ENCODE measurements around the gene POLR3B.

Gene POLR3B

GRCh38 chr12:106498056-106498455 is 140.5 kb downstream of the POLR3B start:
- no peak overlapping the region for H3K4me3 Mint-ChIP-seq
- H3K4me1 Mint-ChIP-seq (ENCODE audit: low read depth), result no peaks in the 10 kb centered on the region
- H3K27ac Mint-ChIP-seq, result no peak overlapping the region
- H3K9me3 Mint-ChIP-seq, result no peaks in the 10 kb centered on the region
- peaks cover 63% of the 10 kb centered on the region for H3K36me3 Mint-ChIP-seq (ENCODE audit: low read depth)
- H3K27me3 Mint-ChIP-seq, result no peaks in the 10 kb centered on the region

GRCh38 chr12:106499628-106500027 is 142.1 kb downstream of the POLR3B start:
- H3K36me3 Mint-ChIP-seq (ENCODE audit: low read depth), result peaks cover 69% of the 10 kb centered on the region
- H3K9me3 Mint-ChIP-seq, result no peaks in the 10 kb centered on the region
- H3K4me1 Mint-ChIP-seq (ENCODE audit: low read depth), result no peaks in the 10 kb centered on the region
- no peaks in the 10 kb centered on the region for H3K27me3 Mint-ChIP-seq
- H3K4me3 Mint-ChIP-seq, result no peak overlapping the region
- no peak overlapping the region for H3K27ac Mint-ChIP-seq

GRCh38 chr12:106506691-106507090 is 149.1 kb downstream of the POLR3B start:
- Mint-ChIP-seq H3K9me3 (no peaks in the 10 kb centered on the region), H3K36me3 (ENCODE audit: low read depth) (peaks cover 49% of the 10 kb centered on the region), H3K27me3 (no peaks in the 10 kb centered on the region), H3K27ac (no peak overlapping the region), H3K4me3 (no peak overlapping the region), H3K4me1 (ENCODE audit: low read depth) (no peaks in the 10 kb centered on the region)

- no peaks in the 10 kb centered on the region for H3K27me3 Mint-ChIP-seq
- H3K27ac Mint-ChIP-seq, result no peak overlapping the region
- no peaks in the 10 kb centered on the region for H3K9me3 Mint-ChIP-seq
- peaks cover 40% of the 10 kb centered on the region for H3K36me3 Mint-ChIP-seq (ENCODE audit: low read depth)
- H3K4me3 Mint-ChIP-seq, result no peak overlapping the region
- no peaks in the 10 kb centered on the region for H3K4me1 Mint-ChIP-seq (ENCODE audit: low read depth)
These were observed 151.4 kb downstream of the POLR3B start for GRCh38 chr12:106508966-106509365.

GRCh38 chr12:106511365-106511764 is 153.8 kb downstream of the POLR3B start:
- peaks cover 30% of the 10 kb centered on the region for H3K36me3 Mint-ChIP-seq (ENCODE audit: low read depth)
- no peak overlapping the region for H3K27ac Mint-ChIP-seq
- H3K9me3 Mint-ChIP-seq, result no peaks in the 10 kb centered on the region
- H3K27me3 Mint-ChIP-seq, result no peaks in the 10 kb centered on the region
- no peak overlapping the region for H3K4me3 Mint-ChIP-seq
- H3K4me1 Mint-ChIP-seq (ENCODE audit: low read depth), result no peaks in the 10 kb centered on the region

- H3K4me1 Mint-ChIP-seq (ENCODE audit: low read depth), result no peaks in the 10 kb centered on the region
- no peaks in the 10 kb centered on the region for H3K9me3 Mint-ChIP-seq
- H3K27me3 Mint-ChIP-seq, result no peaks in the 10 kb centered on the region
- no peaks in the 10 kb centered on the region for H3K36me3 Mint-ChIP-seq (ENCODE audit: low read depth)
- H3K4me3 Mint-ChIP-seq, result no peak overlapping the region
- H3K27ac Mint-ChIP-seq, result no peak overlapping the region
These were observed 159.8 kb downstream of the POLR3B start for GRCh38 chr12:106517314-106517713.

GRCh38 chr12:106519607-106520021 is 162.1 kb downstream of the POLR3B start:
- Mint-ChIP-seq H3K9me3 (no peaks in the 10 kb centered on the region), H3K36me3 (ENCODE audit: low read depth) (no peaks in the 10 kb centered on the region), H3K4me3 (no peak overlapping the region), H3K27ac (no peak overlapping the region), H3K27me3 (peaks cover 10% of the 10 kb centered on the region), H3K4me1 (ENCODE audit: low read depth) (no peaks in the 10 kb centered on the region)

GRCh38 chr12:106521901-106522300 is 164.4 kb downstream of the POLR3B start:
- Mint-ChIP-seq H3K27me3 (peaks cover 15% of the 10 kb centered on the region), H3K9me3 (no peaks in the 10 kb centered on the region), H3K27ac (no peak overlapping the region), H3K36me3 (ENCODE audit: low read depth) (no peaks in the 10 kb centered on the region), H3K4me3 (no peak overlapping the region), H3K4me1 (ENCODE audit: low read depth) (no peaks in the 10 kb centered on the region)

GRCh38 chr12:106522708-106523107 is 165.2 kb downstream of the POLR3B start:
- H3K4me1 Mint-ChIP-seq (ENCODE audit: low read depth), result no peaks in the 10 kb centered on the region
- H3K4me3 Mint-ChIP-seq, result no peak overlapping the region
- H3K9me3 Mint-ChIP-seq, result no peaks in the 10 kb centered on the region

GRCh38 chr12:106527356-106527755 is 169.8 kb downstream of the POLR3B start:
- Mint-ChIP-seq H3K4me3 (no peak overlapping the region), H3K4me1 (ENCODE audit: low read depth) (no peaks in the 10 kb centered on the region), H3K27ac (no peak overlapping the region), H3K27me3 (peaks cover 28% of the 10 kb centered on the region), H3K36me3 (ENCODE audit: low read depth) (no peaks in the 10 kb centered on the region), H3K9me3 (peaks cover 3% of the 10 kb centered on the region)

More at GRCh38 chr12:106522708-106523107, 165.2 kb downstream of the POLR3B start:
- Mint-ChIP-seq H3K27me3 (peaks cover 20% of the 10 kb centered on the region), H3K36me3 (ENCODE audit: low read depth) (no peaks in the 10 kb centered on the region), H3K27ac (no peak overlapping the region)

- peaks cover 15% of the 10 kb centered on the region for H3K9me3 Mint-ChIP-seq
- H3K36me3 Mint-ChIP-seq (ENCODE audit: low read depth), result peaks cover 3% of the 10 kb centered on the region
- no peak overlapping the region for H3K27ac Mint-ChIP-seq
- no peaks in the 10 kb centered on the region for H3K4me1 Mint-ChIP-seq (ENCODE audit: low read depth)
- no peak overlapping the region for H3K4me3 Mint-ChIP-seq
- peaks cover 1% of the 10 kb centered on the region for H3K27me3 Mint-ChIP-seq
These were observed 183.7 kb downstream of the POLR3B start for GRCh38 chr12:106541201-106541600.

GRCh38 chr12:106551410-106551809 is 193.9 kb downstream of the POLR3B start:
- H3K9me3 Mint-ChIP-seq, result peaks cover 14% of the 10 kb centered on the region
- peaks cover 39% of the 10 kb centered on the region for H3K27me3 Mint-ChIP-seq
- no peak overlapping the region for H3K4me3 Mint-ChIP-seq
- H3K36me3 Mint-ChIP-seq (ENCODE audit: low read depth), result peaks cover 4% of the 10 kb centered on the region
- no peak overlapping the region for H3K27ac Mint-ChIP-seq
- H3K4me1 Mint-ChIP-seq (ENCODE audit: low read depth), result no peaks in the 10 kb centered on the region

GRCh38 chr12:106552228-106552627 is 194.7 kb downstream of the POLR3B start:
- H3K27ac Mint-ChIP-seq, result no peak overlapping the region
- no peaks in the 10 kb centered on the region for H3K4me1 Mint-ChIP-seq (ENCODE audit: low read depth)
- H3K36me3 Mint-ChIP-seq (ENCODE audit: low read depth), result peaks cover 4% of the 10 kb centered on the region
- peaks cover 39% of the 10 kb centered on the region for H3K27me3 Mint-ChIP-seq
- no peak overlapping the region for H3K4me3 Mint-ChIP-seq
- peaks cover 14% of the 10 kb centered on the region for H3K9me3 Mint-ChIP-seq
